DOHH2 (cell line): ENCODE data around the gene PAX7.

Source experiments
- CTCF ChIP-seq: fragments of 200-600 bp; sonication (generic); IDR thresholded peaks from one replicate; pipeline ENCODE4 v1.5.1; 2014; ENCODE audit warnings: antibody characterized with exemption, mild to moderate bottlenecking, low read depth, low read length; ENCODE audit not compliant: poor library complexity, severe bottlenecking
- EZH2phosphoT487 ChIP-seq: fragments of 200-600 bp; sonication (generic); IDR thresholded peaks from 2 replicates; pipeline ENCODE4 v1.6.1; 2017; ENCODE audit warnings: borderline replicate concordance, mild to moderate bottlenecking, antibody characterized with exemption, low read length, moderate library complexity, mixed read lengths

- TF ChIP-seq CTCF (no peak), EZH2phosphoT487 (no peak)
Observed at GRCh38 chr1:18743233-18743632, 112.6 kb downstream of the PAX7 start.
